NCI-H446 (cell line): ENCODE measurements around the gene SMPDL3B.

Experiments
- DNase-seq, 2 experiments: peaks; one replicate each; lab custom pipeline; 2025; lab: John Stamatoyannopoulos, UW

The SMPDL3B gene

DNA sequence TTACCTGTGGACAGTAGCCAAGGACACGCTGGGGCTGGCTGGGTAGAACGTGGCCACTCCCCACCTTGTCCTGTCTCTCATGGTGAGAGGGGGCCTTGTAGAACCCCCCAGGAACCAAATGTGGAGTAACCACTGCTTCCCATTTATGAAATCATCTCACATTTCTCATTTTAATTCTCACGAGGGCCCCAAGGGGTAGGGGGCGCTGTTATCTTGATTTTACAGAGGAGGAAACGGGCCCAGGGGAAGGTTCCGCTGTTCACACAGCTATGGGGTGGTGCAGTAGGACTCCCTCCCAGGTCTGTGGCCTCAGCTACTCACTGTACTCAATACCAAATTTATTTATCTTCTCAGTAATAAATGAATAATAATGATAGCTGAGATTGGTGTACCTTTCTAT is 5.5 kb downstream of the SMPDL3B start:
- peak in 1 of 2 experiments; percentile 50 for DNase-seq

DNA sequence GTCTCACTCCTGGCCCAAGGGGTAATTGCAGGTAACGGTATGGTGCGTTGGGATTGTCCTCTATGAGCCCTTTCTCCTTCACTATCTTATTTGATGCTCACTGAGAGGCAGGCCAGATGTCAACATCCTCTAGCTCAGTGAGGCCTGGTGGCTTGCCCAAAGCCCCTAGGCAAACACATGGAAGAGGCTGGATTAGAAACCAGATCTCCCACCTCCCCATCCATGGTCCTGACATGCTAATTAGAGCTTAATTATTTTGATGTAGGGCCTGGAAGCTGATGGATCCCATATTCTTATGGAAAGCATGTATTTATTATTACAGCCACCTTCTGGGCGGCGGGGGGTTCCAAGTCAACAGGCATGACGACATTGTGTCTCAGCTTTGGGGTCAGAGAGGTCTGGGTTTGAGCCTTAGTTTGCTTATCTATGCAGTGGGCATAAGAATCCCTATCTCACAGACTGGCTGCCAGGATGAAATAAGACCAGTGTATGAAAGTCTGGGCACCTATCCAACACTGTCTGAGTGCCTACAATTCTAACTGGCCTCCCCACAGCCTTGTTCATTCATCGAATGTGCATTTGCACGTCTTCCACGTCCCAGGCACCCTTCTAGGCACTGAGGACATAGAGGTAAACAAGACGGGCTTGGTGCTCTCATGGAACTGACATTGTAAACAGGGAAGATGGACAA is 6.2 kb downstream of the SMPDL3B start:
- DNase-seq: no peak

DNA sequence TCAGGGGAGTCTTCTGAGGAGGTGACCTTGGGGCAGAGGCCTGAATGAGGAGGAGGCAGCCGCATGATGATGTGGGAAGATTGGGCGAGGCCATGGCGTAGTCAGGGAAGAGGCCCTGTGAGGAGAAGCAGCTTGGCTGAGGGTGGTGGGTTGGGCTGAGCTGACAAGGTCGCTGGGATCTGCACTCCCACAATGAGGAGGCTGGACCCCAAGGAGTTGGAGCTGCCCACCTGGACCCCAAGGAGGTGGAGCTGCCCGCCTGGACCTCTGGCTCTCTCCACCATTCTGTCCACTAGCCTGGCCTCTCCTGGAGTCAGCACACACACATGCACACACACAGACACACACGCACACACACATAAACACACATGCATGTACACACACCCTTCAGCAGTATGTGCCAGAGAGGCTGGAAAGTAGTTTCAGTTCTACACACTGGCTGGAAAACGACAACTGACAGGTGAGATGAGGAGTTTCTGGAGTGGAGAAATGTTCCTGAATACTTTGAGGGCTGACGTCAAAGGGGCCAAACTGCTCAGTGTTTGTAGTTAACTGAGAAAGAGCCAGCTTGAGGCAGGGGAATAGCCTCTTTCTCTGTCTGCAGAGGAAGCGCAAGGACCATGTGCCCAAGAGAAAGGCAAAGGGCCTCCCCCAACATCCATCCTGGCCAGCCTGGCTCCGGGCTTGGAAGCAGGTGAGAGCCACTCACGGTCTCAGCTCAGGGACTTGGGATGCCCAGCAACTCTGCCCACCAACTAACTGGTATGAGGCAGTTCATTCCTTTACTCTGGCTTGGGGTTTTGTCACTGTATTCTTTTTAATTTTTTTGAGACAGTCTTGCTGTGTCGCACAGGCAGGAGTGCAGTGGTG is 7.1 kb downstream of the SMPDL3B start:
- DNase-seq: no peak

DNA sequence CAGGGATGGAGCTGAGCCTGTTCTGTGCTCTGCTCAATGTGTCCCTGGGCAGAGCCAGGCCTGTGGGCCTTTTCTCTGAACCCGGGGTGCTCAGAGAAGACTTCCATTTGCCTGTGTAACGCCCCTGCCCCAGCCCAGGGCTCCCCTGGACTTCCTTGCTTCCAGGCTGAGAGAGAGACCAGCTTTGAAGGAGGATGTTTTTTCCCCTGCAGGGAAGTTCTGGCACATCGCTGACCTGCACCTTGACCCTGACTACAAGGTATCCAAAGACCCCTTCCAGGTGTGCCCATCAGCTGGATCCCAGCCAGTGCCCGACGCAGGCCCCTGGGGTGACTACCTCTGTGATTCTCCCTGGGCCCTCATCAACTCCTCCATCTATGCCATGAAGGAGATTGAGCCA is 10.2 kb downstream of the SMPDL3B start:
- DNase-seq: no peak

DNA sequence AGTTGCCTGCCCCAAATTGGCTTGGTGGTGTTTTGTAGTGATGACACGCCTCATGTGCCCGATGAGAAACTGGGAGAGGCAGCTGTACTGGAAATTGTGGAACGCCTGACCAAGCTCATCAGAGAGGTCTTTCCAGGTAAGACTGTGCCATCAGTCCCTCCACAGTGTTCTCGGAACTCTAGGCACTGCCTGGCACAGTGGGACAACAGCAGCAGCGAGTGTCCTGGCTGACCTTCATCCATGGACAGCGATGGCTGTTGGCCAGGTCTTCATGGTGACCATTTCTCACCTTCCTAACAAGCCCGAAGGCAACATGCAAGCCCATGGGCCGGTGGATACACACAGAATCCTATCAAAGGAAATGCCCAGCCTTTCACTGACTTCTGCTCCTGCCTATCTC is 14.2 kb downstream of the SMPDL3B start:
- DNase-seq: no peak

DNA sequence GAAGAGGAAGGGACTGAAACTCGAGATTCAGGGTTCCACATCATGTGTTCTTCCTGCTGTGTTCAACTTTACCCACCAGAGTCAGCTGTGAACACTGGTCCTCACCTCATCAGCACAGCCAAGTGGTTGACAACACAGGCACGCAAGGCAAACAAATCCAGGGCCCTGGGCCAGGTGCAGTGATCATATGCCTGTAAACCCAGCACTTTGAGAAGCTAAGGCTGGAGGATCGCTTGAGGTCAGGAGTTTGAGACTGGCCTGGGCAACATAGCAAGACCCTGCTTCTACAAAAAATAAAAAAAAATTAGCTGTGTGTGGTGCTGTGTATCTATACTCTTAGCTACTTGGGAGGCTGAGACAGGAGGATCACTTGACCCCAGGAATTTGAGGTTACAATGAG is 16.6 kb downstream of the SMPDL3B start:
- DNase-seq: no peak

DNA sequence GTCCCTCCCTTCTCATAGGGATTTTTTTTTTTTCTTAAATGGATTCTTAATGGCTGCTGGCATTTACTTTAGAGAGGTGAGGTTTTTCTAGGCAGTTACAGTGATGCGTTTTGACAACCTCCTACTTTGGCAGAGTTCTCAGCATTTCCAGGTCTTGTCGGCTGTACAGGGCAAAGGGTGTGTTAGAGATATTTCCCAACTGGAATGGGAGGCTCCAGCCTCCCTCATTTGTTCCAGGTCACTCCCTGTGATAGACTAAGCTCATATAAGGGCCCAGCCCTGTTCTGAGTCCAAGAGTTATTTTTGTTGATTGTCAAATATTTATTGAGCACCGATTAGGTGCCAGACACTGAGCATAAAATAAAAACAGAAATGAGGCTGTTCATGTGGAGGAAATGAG is 17.3 kb downstream of the SMPDL3B start:
- no peak for DNase-seq

DNA sequence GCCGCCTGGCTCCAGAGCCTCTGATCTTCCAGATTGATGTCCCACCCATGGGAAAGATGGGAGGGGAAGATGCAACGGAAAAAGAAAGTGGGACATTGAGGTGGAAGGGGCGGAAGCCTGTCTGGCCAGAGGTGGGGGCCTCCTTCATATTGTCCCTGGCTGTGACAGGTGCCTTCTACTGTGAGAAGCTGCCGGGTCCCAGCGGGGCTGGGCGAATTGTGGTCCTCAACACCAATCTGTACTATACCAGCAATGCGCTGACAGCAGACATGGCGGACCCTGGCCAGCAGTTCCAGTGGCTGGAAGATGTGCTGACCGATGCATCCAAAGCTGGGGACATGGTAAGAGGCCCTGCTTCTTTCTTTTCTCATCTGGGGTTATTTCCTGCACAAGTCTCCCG is 19.4 kb downstream of the SMPDL3B start:
- no peak for DNase-seq

DNA sequence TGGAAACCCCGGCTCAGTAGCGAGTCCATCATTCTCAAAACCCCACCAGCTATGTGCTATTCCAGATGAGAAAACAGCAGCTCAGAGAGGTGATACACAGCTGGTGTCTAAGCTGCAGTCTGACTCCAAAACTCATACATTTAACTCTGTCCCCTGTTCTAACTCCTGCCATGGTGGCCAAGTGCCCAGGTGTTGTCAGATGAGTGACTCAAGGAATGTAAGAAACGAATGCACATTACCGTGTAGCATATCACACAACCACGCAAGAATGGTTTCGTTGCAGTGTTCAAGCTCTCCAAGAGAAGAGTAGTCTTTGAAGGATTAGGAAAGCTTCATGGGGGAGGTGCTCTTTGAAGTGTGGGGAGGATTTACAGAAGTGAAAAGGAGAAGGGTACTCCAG is 20.3 kb downstream of the SMPDL3B start:
- no peak for DNase-seq

DNA sequence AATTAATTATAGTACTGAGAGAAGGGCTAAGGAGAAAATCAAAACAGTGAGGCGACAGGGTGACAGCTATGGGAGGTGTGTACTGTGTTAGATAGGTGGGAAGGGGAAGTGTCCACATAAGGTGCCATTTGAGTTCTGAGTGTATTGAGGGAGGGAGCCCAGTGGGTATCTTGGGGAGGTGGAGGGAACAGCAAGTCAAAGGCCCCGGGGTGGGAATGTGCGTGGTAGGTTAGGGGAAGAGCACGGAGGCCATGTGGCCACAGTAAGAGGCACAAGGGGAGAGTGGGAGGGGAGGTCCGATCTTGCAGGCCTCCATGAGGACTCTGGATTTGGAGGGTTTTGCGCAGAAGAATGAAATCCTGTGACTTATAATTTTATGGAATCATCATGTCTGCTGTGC is 22.0 kb downstream of the SMPDL3B start:
- DNase-seq: no peak

DNA sequence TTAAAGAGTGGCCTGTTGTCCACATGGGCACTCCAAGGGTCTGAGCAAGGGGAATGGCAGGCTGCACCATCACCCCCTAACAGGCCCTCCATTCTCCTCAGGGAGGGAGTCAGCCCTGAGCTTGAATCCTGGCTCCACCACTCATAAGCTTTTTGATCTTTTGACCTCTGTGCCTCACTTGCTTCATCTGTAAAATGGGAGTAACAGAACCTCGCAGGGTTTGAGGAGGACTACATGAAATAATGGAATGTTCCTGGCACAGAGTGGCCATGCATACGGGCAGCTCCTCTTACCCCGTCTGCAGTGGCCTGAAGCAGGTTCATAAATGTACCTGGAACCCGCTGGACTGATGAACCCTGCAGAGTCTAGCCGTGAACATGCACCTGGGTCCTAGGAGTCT is 22.9 kb downstream of the SMPDL3B start:
- no peak for DNase-seq

DNA sequence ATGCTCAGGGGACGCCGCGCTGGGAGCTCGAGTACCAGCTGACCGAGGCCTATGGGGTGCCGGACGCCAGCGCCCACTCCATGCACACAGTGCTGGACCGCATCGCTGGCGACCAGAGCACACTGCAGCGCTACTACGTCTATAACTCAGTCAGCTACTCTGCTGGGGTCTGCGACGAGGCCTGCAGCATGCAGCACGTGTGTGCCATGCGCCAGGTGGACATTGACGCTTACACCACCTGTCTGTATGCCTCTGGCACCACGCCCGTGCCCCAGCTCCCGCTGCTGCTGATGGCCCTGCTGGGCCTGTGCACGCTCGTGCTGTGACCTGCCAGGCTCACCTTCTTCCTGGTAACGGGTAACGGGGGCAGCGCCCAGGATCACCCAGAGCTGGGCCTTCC is 23.7 kb downstream of the SMPDL3B start:
- no peak for DNase-seq

DNA sequence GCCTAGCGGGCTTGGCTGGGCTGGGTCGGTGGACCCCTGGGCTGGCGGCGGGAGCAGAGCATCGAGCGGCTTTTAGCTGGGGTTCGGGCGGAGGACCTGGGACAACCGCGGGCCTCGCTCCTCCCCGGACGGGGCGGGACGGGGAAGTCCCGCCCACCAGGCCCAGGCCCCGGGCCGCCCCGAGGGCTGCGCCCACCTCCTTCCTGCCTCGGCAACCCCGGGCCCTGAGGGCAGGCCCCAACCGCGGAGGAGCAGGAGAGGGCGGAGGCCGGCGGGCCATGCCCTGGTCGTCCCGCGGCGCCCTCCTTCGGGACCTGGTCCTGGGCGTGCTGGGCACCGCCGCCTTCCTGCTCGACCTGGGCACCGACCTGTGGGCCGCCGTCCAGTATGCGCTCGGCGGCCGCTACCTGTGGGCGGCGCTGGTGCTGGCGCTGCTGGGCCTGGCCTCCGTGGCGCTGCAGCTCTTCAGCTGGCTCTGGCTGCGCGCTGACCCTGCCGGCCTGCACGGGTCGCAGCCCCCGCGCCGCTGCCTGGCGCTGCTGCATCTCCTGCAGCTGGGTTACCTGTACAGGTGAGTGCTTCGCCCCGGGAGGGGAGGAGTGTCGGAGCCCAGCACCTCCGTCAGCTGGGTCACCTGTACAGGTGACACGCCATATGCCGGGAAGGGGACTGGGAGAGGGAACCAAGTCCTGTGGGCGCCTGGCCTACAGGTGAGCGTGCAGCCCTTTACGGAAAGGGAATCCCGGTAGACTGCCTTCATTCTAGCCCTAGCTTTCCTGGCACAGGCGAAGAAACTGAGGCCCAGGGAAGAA is 25.2 kb downstream of the SMPDL3B start, which contains the start of gene XKR8:
Gene XKR8, plus strand, starts transcription at position 182 of the 812 bp plus-strand sequence. Its CDS starts 97 bp downstream, at position 279.
- DNase-seq: peak in 1 of 2 experiments; percentile 27

DNA sequence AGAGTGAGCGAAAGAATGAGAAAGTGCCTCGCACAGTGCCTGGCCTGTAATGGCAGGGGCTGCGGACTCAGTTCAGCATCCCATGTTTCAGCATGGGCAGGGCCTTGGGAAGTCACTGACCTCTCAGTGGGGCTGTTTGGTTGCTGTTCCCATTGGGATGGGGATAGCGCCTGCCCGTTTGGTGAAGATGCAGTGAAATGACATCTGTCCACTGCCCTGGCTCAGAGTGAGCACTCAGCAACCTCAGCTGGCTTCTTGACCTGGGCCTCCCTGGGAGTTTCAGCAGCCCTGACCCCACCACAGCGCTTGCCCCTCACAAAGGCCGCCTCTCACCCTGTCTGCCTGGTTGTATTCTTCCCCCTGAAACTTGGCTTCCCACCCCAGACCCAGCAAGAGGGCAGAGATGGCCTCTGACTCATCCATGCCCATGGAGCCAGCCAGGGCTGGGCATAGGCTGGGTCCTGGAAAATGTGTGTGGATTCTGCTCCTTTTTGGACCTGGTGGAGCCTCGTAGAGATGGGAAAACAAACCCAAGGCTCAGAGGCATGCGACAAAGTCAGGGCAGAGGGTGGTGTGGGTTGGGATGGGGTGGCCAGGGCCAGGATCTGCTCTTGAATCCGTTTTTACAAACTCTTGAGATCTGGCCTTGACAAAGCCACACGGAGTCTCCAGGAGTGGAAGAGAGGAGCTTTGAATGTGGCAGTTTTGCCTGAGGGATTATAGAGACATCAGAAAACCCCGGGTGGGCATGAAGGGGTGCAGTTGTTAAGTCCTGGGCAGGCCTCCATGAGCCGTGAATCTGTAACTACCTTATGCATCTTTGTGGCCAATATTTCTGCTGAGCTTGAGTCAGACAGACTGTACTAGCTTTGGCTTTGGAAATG is 26.2 kb downstream of the SMPDL3B start:
- no peak for DNase-seq

DNA sequence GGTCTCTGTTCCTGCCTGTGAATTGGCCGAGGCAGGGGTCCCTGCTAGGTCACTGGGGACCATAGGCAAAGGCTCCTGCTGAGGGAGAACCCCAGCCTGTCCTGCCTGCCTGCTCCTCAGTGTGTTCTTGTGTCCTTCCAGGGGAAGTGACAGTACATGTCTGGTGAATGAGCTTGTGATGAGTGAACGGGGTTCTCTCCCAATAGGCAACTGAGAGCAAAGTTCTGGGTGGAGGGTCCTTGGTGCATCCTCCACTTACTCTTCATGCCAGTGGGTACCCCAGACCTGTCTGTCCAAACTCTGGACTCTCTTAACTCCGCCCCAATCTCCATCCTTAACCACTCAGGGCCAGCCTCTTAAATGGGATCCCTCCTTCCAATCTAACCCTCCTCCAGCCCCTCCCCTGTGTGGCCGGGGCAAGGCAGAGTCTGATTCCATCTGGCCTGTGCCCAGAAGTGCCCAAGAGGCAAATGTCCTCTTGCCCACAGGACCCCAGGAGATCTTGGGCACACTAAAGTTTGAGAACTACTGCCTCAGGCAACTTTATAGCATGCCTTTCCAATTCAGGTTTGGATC is 26.9 kb downstream of the SMPDL3B start:
- no peak for DNase-seq

DNA sequence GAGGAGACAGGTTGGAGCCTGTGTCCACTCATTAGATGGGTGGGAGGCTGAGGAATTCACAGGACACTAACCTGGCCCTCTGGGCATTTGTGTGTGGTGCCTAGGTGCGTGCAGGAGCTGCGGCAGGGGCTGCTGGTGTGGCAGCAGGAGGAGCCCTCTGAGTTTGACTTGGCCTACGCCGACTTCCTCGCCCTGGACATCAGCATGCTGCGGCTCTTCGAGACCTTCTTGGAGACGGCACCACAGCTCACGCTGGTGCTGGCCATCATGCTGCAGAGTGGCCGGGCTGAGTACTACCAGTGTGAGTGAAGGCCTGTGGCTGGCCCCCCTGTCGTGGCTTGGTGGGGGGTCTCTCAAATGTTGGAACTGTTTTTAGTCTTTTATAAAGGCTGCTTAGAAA is 28.6 kb downstream of the SMPDL3B start:
- DNase-seq: no peak

DNA sequence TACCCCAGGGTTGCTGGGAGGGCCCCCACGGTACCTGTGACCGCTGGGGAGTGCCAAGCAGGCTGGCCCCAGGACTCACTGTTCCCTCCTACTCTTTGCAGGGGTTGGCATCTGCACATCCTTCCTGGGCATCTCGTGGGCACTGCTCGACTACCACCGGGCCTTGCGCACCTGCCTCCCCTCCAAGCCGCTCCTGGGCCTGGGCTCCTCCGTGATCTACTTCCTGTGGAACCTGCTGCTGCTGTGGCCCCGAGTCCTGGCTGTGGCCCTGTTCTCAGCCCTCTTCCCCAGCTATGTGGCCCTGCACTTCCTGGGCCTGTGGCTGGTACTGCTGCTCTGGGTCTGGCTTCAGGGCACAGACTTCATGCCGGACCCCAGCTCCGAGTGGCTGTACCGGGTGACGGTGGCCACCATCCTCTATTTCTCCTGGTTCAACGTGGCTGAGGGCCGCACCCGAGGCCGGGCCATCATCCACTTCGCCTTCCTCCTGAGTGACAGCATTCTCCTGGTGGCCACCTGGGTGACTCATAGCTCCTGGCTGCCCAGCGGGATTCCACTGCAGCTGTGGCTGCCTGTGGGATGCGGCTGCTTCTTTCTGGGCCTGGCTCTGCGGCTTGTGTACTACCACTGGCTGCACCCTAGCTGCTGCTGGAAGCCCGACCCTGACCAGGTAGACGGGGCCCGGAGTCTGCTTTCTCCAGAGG is 31.8 kb downstream of the SMPDL3B start:
- DNase-seq: no peak

DNA sequence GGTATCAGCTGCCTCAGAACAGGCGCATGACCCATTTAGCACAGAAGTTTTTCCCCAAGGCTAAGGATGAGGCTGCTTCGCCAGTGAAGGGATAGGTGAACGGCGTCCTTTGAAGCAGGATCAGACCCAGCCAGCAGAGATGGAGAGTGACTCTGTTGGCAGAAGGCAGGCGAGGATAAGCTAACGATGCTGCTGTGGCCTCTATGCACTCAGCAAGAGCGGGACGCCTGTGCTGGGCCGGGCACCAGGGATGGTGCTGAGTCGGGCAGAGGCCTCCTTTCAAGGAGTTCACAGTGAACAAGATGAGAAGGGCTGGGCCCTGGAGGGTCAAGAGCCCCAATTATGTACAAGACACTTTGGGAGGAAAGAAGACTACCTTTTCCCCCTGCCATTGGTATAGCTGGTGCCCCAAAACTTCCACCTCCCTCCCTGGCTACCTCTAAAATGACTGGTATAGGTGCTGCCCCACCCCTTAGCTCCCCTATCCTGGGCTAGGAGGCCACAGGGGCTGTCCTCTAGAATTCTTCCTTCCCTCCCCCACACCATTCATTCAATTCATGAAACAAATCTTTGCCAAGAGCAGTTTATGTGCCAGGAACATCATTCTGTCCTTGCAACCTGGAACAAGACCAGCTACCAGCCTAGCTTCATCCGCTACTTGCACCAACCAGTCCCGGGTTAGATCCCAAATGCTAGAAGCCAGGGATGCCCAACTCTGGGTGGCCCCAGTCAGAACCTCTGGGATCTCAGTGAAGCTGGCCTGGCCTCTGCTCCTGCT is 32.5 kb downstream of the SMPDL3B start:
- DNase-seq: peak in 1 of 2 experiments; percentile 68

DNA sequence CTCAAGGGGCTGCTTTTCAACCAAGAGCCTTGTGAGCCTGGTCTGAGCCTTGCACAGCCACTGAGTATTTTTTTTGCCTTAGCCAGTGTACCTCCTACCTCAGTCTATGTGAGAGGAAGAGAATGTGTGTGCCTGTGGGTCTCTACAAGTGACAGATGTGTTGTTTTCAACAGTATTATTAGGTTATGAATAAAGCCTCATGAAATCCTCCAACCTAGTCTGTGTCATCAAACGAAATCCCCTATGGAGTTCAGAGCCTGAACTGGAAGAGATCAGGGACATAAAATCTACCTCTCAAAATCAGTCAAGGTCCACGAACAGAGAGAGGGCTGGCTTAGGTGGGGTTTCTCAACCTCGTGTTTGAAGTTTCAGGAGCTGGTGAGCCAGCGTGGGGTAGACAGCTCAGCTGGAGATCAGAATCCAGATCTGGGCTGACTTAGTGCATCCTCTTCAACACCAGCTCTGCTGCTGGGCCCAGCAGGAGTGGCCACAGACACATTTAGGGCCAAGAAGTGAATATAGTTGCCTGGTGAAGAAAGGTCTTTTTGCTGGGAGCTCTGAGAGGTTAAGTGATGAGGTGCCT is 33.2 kb downstream of the SMPDL3B start:
- DNase-seq: no peak
